Measurements from ENCODE around the gene IRF6. TPM values are rescaled to one million over a fixed set of nuclear protein-coding genes. Genes with fewer than 3 reads are reported as not detected.

The IRF6 gene
- total RNA-seq: 10 to 100 TPM; 17.3 to 36.8 (median 22.0) TPM
- 10 to 100 TPM in 1 of 2 donors, 1 to 10 TPM in 1; 7.7 to 13.1 TPM for polyA plus RNA-seq

DNA sequence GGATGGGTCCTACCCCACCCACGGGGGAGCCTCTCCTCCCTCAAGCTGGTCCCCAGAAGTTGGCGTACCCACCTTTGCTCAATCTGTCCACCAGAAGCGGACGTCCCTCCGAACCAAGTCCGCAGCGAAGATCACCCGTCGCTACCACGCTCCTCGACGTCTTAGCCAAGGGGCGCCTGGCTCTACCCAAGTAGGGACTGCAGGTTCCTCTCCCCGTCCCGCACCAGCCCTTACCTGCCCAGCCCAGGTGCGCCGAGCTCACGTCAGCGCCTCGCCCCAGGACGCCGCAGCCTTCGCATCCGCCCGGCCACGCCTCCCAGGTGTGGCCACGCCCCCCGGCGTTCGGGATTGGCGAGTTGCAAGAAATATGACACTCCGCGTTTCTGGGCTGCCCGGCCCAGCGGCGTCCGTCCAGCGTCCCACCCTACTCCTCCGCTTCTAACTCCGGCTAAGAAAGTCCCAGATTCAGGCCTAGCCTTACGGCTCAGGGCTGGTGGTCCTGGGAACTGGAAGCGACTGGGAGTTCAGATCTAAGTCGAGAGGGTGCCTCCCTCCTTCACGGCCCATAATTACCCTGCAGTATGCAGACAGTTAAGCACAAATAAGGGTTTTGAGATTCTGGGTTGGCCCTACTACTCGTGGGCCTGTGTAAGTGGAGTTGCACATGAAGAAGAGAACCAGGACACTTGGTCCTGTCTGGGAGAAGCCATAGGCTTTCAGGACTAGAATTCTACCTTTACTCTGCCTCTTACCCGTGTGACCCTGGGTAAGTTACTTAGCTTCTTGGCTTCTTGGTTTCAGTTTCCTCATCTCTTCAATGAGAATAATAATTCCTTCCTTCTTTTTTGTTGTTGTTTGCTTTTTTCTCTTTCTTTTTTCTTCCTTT lies at the start of gene IRF6:
Gene IRF6, minus strand, starts transcription at position 268 of the 886 bp plus-strand sequence. CDS start 4,729 bp downstream, outside the sequence.
- H3K4me3 ChIP-seq: peak within 1 kb of the TSS; percentile 51 to 71 (median 65)

DNA sequence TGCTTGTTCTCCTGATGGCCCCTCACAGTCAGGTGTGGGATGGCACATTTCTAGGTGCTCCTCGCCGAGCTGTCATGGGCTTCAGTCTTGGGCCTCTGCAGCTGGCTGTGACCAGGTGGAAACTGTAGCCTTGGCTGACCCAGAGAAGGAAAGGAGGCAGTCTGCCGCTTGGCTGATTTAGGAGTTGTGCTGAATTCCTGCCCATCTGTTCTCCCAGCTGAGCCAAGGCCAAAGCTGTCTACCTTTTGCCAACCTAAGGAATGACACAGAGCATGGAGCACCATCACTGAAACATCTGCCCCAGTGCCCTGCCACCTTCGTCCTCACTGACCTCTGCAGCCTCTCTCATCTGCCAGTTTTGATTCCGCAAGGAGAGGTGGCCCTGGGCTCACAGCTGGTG lies 49.7 kb upstream of the IRF6 start:
- intact Hi-C loops (cut with DNase I): no loop called here
- H3K27me3 ChIP-seq: no peaks in the 10 kb centered on the region
- peaks cover 0 to 24% (median 0%) of the 10 kb centered on the region in 3 donors for H3K36me3 ChIP-seq
- TF ChIP-seq, protein P1, sequence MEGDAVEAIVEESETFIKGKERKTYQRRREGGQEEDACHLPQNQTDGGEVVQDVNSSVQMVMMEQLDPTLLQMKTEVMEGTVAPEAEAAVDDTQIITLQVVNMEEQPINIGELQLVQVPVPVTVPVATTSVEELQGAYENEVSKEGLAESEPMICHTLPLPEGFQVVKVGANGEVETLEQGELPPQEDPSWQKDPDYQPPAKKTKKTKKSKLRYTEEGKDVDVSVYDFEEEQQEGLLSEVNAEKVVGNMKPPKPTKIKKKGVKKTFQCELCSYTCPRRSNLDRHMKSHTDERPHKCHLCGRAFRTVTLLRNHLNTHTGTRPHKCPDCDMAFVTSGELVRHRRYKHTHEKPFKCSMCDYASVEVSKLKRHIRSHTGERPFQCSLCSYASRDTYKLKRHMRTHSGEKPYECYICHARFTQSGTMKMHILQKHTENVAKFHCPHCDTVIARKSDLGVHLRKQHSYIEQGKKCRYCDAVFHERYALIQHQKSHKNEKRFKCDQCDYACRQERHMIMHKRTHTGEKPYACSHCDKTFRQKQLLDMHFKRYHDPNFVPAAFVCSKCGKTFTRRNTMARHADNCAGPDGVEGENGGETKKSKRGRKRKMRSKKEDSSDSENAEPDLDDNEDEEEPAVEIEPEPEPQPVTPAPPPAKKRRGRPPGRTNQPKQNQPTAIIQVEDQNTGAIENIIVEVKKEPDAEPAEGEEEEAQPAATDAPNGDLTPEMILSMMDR (IDR thresholded peaks at IDR 0.05): no peak
- H3K4me3 ChIP-seq: no peak overlapping the region
- WGBS, 2 donors: 52 to 61% methylated on average over 5 of the region's 5 CpGs
- DNase-seq (no peak), FAIRE-seq (no peak), ATAC-seq (peak in 2 of 4 donors; percentile 18 to 52)
- no peak overlapping the region for H3K27ac ChIP-seq
- H3K9me3 ChIP-seq: no peaks in the 10 kb centered on the region
- H3K4me1 ChIP-seq: no peaks in the 10 kb centered on the region

More for the DNA sequence above, at the start of gene IRF6:
- intact Hi-C loops (cut with DNase I): no loop called here
- TF ChIP-seq, protein P1 (IDR thresholded peaks at IDR 0.05): no peak
- FAIRE-seq: no peak
- peak; percentile 91 to 97 (median 94) for ATAC-seq
- Histone ChIP-seq H3K9me3 (no peaks in the 10 kb centered on the region), H3K27me3 (no peaks in the 10 kb centered on the region), H3K27ac (peak within 1 kb of the TSS; percentile 76 to 91 (median 86)), H3K36me3 (no peaks in the 10 kb centered on the region), H3K4me1 (peaks cover 25 to 35% (median 32%) of the 10 kb centered on the region in 3 donors)
- peak; percentile 95 to 99 (median 98) for DNase-seq
- WGBS, 2 donors: 2 to 7% methylated on average over 45 to 46 of the region's 46 CpGs

GRCh38 chr1:209855006-209855405 lies 49.1 kb upstream of the IRF6 start:
- DNase-seq: no peak
- no peak for FAIRE-seq
- WGBS, 2 donors: 82 to 85% methylated on average over 8 of the region's 8 CpGs

DNA sequence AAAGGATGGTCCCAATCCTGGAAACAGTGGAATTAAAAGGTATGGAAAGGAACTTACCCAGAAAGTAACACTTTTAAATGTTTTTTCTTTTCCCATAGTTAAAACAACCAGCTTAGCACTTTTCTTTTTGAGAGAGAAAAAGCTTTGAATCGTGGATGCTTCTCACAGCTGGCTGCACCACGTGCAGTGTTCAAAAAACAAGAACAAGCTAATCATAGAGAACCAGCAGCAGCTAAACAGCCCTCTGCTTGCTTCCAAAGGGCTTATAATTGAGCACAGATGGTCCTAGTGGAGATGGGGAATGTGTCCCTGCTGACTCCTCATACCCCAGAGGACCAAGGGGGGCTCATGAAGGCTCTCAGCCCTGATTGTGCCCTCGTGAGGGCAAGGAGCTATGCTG lies 48.3 kb upstream of the IRF6 start:
- 51 to 81% methylated on average over 3 of the region's 3 CpGs for WGBS, 2 donors
- intact Hi-C loops (cut with DNase I): no loop called here
- DNase-seq: no peak
- Histone ChIP-seq H3K4me3 (no peak overlapping the region), H3K36me3 (peaks cover 0 to 24% (median 4%) of the 10 kb centered on the region in 3 donors), H3K27ac (no peak overlapping the region), H3K27me3 (no peaks in the 10 kb centered on the region), H3K4me1 (no peaks in the 10 kb centered on the region), H3K9me3 (no peaks in the 10 kb centered on the region)
- TF ChIP-seq, protein P1 (IDR thresholded peaks at IDR 0.05): no peak
- ATAC-seq: no peak
- FAIRE-seq: no peak

More at GRCh38 chr1:209855006-209855405, 49.1 kb upstream of the IRF6 start:
- Histone ChIP-seq H3K4me1 (no peaks in the 10 kb centered on the region), H3K9me3 (no peaks in the 10 kb centered on the region), H3K36me3 (peaks cover 0 to 24% (median 0%) of the 10 kb centered on the region in 3 donors), H3K4me3 (no peak overlapping the region), H3K27ac (no peak overlapping the region), H3K27me3 (no peaks in the 10 kb centered on the region)
- intact Hi-C loops (cut with DNase I): no loop called here
- no peak for ATAC-seq
- TF ChIP-seq, protein P1 (IDR thresholded peaks at IDR 0.05): no peak
